MM.1S (cell line): ENCODE measurements around the gene DRD1.
"Not testable (repeated sequence)": the region's sequence is repeated elsewhere in the genome, so short reads cannot be mapped to it uniquely, and the experiment has no call there.

Experiments
- DNase-seq: peaks from one replicate; pipeline ENCODE4 v3.0.0-alpha.2; 2015
- H2AFZ ChIP-seq: fragments of 300-600 bp; sonication (generic); 2 replicates; pipeline ENCODE4 v1.6.0; 2016; ENCODE audit warnings: antibody characterized with exemption, low read length
- H3F3A ChIP-seq: fragments of 300-600 bp; sonication (generic); 2 replicates; pipeline ENCODE4 v1.6.1; 2016; ENCODE audit warnings: mild to moderate bottlenecking, antibody characterized with exemption, low read length, moderate library complexity, mixed read lengths; ENCODE audit not compliant: insufficient read depth
- H3K27ac ChIP-seq: fragments of 300-600 bp; sonication (generic); 2 replicates; pipeline ENCODE4 v1.5.1; 2016; ENCODE audit warnings: mild to moderate bottlenecking, low read length
- H3K27me3 ChIP-seq: fragments of 300-600 bp; sonication (generic); replicated peaks from 2 replicates; pipeline ENCODE4 v1.6.0; 2016; ENCODE audit warnings: low read length; ENCODE audit not compliant: insufficient read depth
- H3K36me3 ChIP-seq: fragments of 300-600 bp; sonication (generic); replicated peaks from 2 replicates; pipeline ENCODE4 v1.6.1; 2016; ENCODE audit warnings: mild to moderate bottlenecking, low read length, mixed read lengths; ENCODE audit not compliant: insufficient read depth
- H3K4me1 ChIP-seq: fragments of 300-600 bp; sonication (generic); 2 replicates; pipeline ENCODE4 v1.6.1; 2016; ENCODE audit warnings: low read length, mixed read lengths
- H3K4me2 ChIP-seq: fragments of 300-600 bp; sonication (generic); 2 replicates; pipeline ENCODE4 v1.6.0; 2016; ENCODE audit warnings: low read depth, low read length
- H3K4me3 ChIP-seq: fragments of 300-600 bp; sonication (generic); 2 replicates; pipeline ENCODE4 v1.5.1; 2016; ENCODE audit warnings: low read length, mixed read lengths
- H3K79me2 ChIP-seq: fragments of 300-600 bp; sonication (generic); 2 replicates; pipeline ENCODE4 v1.6.1; 2016; ENCODE audit warnings: mixed run types, low read length, mixed read lengths
- H3K9ac ChIP-seq: fragments of 300-600 bp; sonication (generic); 2 replicates; pipeline ENCODE4 v1.6.1; 2016; ENCODE audit warnings: low read length, mixed read lengths
- H3K9me2 ChIP-seq: fragments of 300-600 bp; sonication (generic); replicated peaks from 2 replicates; pipeline ENCODE4 v1.6.1; 2016; ENCODE audit warnings: mild to moderate bottlenecking, low read length, mixed read lengths; ENCODE audit not compliant: insufficient read depth
- H3K9me3 ChIP-seq: fragments of 300-600 bp; sonication (generic); replicated peaks from 2 replicates; pipeline ENCODE4 v1.6.1; 2016; ENCODE audit warnings: mild to moderate bottlenecking, low read length, mixed read lengths; ENCODE audit not compliant: insufficient read depth
- H4K20me1 ChIP-seq: fragments of 300-600 bp; sonication (generic); 2 replicates; pipeline ENCODE4 v1.6.1; 2016; ENCODE audit warnings: mild to moderate bottlenecking, low read length, moderate library complexity, mixed read lengths; ENCODE audit not compliant: insufficient read depth
- EZH2 ChIP-seq: fragments of 300-600 bp; sonication (generic); optimal IDR thresholded peaks from 2 replicates; pipeline ENCODE3; 2017; ENCODE audit warnings: low read depth, mild to moderate bottlenecking, antibody characterized with exemption, low read length, mixed read lengths
- EZH2phosphoT487 ChIP-seq: fragments of 300-600 bp; sonication (generic); IDR thresholded peaks from 2 replicates; pipeline ENCODE4 v1.6.1; 2018; ENCODE audit warnings: antibody characterized with exemption, low read length
- TF ChIP-seq, protein P1 (sequence below): fragments of 300-600 bp; sonication (generic); IDR thresholded peaks from 2 replicates; pipeline ENCODE4 v1.5.1; 2016; ENCODE audit warnings: antibody characterized with exemption, low read length, mixed read lengths

The DRD1 gene

DNA sequence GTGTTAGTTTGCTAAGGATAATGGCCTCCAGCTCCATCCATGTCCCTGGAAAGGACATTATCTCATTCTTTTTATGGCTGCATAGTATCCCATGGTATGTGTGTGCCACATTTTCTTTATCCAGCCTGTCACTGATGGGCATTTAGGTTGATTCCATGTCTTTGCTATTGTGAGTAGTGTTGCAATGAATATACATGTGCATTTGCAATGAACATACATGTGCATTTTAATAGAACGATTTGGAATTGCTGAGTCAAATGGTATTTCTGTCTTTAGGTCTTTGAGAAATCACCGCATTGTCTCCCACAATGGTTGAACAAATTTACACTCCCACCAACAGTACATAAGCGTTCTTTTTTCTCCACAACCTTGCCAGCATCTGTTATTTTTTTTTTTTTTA lies 37.7 kb downstream of the DRD1 start:
- TF ChIP-seq EZH2 = no peak
- TF ChIP-seq, protein P1, sequence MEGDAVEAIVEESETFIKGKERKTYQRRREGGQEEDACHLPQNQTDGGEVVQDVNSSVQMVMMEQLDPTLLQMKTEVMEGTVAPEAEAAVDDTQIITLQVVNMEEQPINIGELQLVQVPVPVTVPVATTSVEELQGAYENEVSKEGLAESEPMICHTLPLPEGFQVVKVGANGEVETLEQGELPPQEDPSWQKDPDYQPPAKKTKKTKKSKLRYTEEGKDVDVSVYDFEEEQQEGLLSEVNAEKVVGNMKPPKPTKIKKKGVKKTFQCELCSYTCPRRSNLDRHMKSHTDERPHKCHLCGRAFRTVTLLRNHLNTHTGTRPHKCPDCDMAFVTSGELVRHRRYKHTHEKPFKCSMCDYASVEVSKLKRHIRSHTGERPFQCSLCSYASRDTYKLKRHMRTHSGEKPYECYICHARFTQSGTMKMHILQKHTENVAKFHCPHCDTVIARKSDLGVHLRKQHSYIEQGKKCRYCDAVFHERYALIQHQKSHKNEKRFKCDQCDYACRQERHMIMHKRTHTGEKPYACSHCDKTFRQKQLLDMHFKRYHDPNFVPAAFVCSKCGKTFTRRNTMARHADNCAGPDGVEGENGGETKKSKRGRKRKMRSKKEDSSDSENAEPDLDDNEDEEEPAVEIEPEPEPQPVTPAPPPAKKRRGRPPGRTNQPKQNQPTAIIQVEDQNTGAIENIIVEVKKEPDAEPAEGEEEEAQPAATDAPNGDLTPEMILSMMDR = no peak
- no peak for TF ChIP-seq EZH2phosphoT487
- Histone ChIP-seq H3K9me2 (no peaks in the 10 kb centered on the region), H3K9me3 (no peaks in the 10 kb centered on the region), H3F3A (no peaks in the 10 kb centered on the region), H3K4me3 (no peak overlapping the region), H3K27ac (no peak overlapping the region), H2AFZ (no peak overlapping the region), H3K36me3 (no peaks in the 10 kb centered on the region), H3K27me3 (no peaks in the 10 kb centered on the region), H3K9ac (no peak overlapping the region), H3K79me2 (no peaks in the 10 kb centered on the region), H4K20me1 (no peaks in the 10 kb centered on the region), H3K4me2 (no peak overlapping the region), H3K4me1 (no peaks in the 10 kb centered on the region)
- DNase-seq = no peak

DNA sequence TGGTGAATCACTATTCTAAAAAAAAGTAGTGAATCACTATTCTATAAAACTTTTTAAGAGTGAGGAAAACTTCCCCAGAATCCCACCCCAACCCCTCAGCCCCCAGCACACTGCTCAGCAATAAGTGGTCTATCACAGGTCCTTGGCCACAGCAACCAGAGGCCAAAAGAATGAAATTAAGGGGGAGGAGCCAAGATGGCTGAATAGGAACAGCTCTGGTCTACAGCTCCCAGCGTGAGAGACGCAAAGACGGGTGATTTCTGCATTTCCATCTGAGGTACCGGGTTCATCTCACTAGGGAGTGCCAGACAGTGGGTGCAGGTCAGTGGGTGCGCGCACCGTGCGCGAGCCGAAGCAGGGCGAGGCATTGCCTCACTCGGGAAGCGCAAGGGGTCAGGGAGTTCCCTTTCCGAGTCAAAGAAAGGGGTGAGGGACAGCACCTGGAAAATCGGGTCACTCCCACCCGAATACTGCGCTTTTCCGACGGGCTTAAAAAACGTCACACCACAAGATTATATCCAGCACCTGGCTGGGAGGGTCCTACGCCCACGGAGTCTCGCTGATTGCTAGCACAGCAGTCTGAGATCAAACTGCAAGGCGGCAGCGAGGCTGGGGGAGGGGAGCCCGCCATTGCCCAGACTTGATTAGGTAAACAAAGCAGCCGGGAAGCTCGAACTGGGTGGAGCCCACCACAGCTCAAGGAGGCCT lies 46.2 kb downstream of the DRD1 start:
- H3K27ac ChIP-seq, H3K4me1 ChIP-seq, H4K20me1 ChIP-seq, H3K9me2 ChIP-seq, H3F3A ChIP-seq, H2AFZ ChIP-seq, H3K9ac ChIP-seq, H3K36me3 ChIP-seq, DNase-seq, H3K4me2 ChIP-seq, H3K27me3 ChIP-seq, H3K4me3 ChIP-seq, H3K9me3 ChIP-seq, H3K79me2 ChIP-seq: not testable (repeated sequence)

DNA sequence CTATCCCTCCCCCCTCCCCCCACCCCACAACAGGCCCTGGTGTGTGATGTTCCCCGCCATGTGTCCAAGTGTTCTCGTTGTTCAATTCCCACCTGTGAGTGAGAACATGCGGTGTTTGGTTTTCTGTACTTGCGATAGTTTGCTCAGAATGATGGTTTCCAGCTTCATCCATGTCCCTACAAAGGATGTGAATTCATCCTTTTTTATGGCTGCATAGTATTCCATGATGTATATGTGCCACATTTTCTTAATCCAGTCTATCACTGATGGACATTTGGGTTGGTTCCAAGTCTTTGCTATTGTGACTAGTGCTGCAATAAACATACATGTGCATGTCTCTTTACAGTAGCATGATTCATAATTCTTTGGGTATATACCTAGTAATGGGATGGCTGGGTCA lies 48.6 kb downstream of the DRD1 start:
- not testable (repeated sequence) for H3K27ac ChIP-seq, H4K20me1 ChIP-seq

DNA sequence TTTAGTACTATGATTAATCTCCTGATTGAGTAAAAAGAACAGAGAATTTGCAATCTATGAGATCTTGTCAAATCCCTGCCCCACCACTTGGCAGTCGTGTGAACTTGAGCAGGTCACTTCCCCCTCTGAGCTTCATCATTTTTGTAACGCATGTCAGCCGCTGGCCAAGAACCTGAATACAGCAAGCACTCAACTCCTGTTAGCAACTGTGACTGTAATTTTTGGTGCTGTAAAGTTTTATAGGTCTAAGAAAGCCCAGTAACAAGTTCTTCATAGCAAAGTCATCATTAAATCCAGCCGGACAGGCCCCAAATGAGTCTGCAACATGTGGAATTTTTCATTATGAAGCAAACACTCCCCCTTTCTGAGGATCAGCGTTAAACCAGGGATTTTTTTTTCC lies 49.4 kb downstream of the DRD1 start:
- Histone ChIP-seq H3K9me3 (no peaks in the 10 kb centered on the region), H3K27me3 (no peaks in the 10 kb centered on the region), H3K9ac (no peak overlapping the region), H3F3A (no peaks in the 10 kb centered on the region), H3K4me1 (no peaks in the 10 kb centered on the region), H3K27ac (no peak overlapping the region), H3K4me3 (no peak overlapping the region), H3K36me3 (no peaks in the 10 kb centered on the region), H3K9me2 (no peaks in the 10 kb centered on the region), H2AFZ (no peak overlapping the region), H4K20me1 (no peaks in the 10 kb centered on the region), H3K79me2 (no peaks in the 10 kb centered on the region), H3K4me2 (no peak overlapping the region)
- TF ChIP-seq EZH2phosphoT487 = no peak
- no peak for TF ChIP-seq EZH2
- TF ChIP-seq, protein P1 = no peak
- DNase-seq = no peak

More for the DNA sequence above, 48.6 kb downstream of the DRD1 start:
- not testable (repeated sequence) for H3K79me2 ChIP-seq, H3K36me3 ChIP-seq, H3F3A ChIP-seq, H3K4me3 ChIP-seq, H2AFZ ChIP-seq, H3K9me2 ChIP-seq, DNase-seq, H3K27me3 ChIP-seq, H3K4me2 ChIP-seq, H3K9ac ChIP-seq, H3K9me3 ChIP-seq, H3K4me1 ChIP-seq
